ENCODE measurements around the gene CYP4A11. TPM values are rescaled to one million over a fixed set of nuclear protein-coding genes. Genes with fewer than 3 reads are reported as not detected.
"Not testable (repeated sequence)": the region's sequence is repeated elsewhere in the genome, so short reads cannot be mapped to it uniquely, and the experiment has no call there.

Gene CYP4A11
- total and polyA plus RNA-seq, 11 donors: 0.06 to 0.18 TPM; not detected in 9

GRCh38 chr1:46969014-46969619, 27.8 kb upstream of the CYP4A11 start:
- H3K4me1 ChIP-seq: no peaks in the 10 kb centered on the region
- no peaks in the 10 kb centered on the region for H3K36me3 ChIP-seq
- no peak for TF ChIP-seq POLR2A (IDR thresholded peaks at IDR 0.05)
- TF ChIP-seq, protein P1, sequence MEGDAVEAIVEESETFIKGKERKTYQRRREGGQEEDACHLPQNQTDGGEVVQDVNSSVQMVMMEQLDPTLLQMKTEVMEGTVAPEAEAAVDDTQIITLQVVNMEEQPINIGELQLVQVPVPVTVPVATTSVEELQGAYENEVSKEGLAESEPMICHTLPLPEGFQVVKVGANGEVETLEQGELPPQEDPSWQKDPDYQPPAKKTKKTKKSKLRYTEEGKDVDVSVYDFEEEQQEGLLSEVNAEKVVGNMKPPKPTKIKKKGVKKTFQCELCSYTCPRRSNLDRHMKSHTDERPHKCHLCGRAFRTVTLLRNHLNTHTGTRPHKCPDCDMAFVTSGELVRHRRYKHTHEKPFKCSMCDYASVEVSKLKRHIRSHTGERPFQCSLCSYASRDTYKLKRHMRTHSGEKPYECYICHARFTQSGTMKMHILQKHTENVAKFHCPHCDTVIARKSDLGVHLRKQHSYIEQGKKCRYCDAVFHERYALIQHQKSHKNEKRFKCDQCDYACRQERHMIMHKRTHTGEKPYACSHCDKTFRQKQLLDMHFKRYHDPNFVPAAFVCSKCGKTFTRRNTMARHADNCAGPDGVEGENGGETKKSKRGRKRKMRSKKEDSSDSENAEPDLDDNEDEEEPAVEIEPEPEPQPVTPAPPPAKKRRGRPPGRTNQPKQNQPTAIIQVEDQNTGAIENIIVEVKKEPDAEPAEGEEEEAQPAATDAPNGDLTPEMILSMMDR (IDR thresholded peaks at IDR 0.05): peak in 1 of 12 donors; percentile 12
- H3K9me3 ChIP-seq: peaks cover 0 to 13% (median 0%) of the 10 kb centered on the region in 12 donors
- DNase-seq: no peak
- no peak for ATAC-seq
- 62 to 78% (median 71%) methylated on average over 5 of the region's 5 CpGs for WGBS, 4 donors
- no peak overlapping the region for H3K4me3 ChIP-seq
- H3K27me3 ChIP-seq: no peaks in the 10 kb centered on the region
- intact Hi-C loops (cut with DNase I): no loop called here
- H3K27ac ChIP-seq: no peak overlapping the region

- DNase-seq; intact Hi-C loops (cut with DNase I): not testable (repeated sequence)
Measured at GRCh38 chr1:46962272-46962671, 21.0 kb upstream of the CYP4A11 start.

GRCh38 chr1:46961066-46961758, 19.9 kb upstream of the CYP4A11 start:
- DNase-seq (no peak), ATAC-seq (no peak)
- H3K27ac ChIP-seq: no peak overlapping the region
- 72 to 83% (median 78%) methylated on average over 2 of the region's 2 CpGs for WGBS, 4 donors
- no peaks in the 10 kb centered on the region for H3K4me1 ChIP-seq
- no peak overlapping the region for H3K4me3 ChIP-seq
- no peaks in the 10 kb centered on the region for H3K36me3 ChIP-seq
- TF ChIP-seq, protein P1 (IDR thresholded peaks at IDR 0.05): no peak
- TF ChIP-seq POLR2A (IDR thresholded peaks at IDR 0.05): no peak
- H3K9me3 ChIP-seq: no peaks in the 10 kb centered on the region
- H3K27me3 ChIP-seq: no peaks in the 10 kb centered on the region
- intact Hi-C loops (cut with DNase I): no loop called here

More at GRCh38 chr1:46962272-46962671, 21.0 kb upstream of the CYP4A11 start:
- H3K9me3 ChIP-seq, ATAC-seq, H3K4me3 ChIP-seq, H3K27ac ChIP-seq, H3K27me3 ChIP-seq, H3K36me3 ChIP-seq, H3K4me1 ChIP-seq: not testable (repeated sequence)
- WGBS, 4 donors: 60 to 89% (median 72%) methylated on average over 4 of the region's 4 CpGs

DNA sequence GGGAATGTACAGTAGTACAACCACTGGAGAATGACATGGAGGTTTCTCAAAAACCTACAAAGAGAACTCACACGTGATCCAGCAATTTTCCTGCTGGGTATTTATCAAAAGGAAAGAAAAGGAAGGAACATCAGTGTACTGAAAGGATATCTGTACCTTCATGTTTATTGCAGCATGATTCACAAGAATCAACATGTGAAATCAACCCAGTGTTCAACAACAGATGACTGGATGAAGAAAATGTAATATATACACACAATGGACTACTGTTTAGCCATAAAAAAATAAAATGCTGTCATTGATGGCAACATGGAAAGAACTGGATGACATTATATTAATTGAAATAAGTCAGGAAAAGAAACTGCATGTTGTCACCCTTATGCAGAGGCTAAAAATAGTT, 19.0 kb upstream of the CYP4A11 start:
- intact Hi-C loops (cut with DNase I): no loop called here
- Histone ChIP-seq H3K4me1 (no peaks in the 10 kb centered on the region), H3K4me3 (no peak overlapping the region), H3K27ac (no peak overlapping the region), H3K27me3 (no peaks in the 10 kb centered on the region), H3K36me3 (no peaks in the 10 kb centered on the region), H3K9me3 (no peaks in the 10 kb centered on the region)
- TF ChIP-seq, protein P1 (IDR thresholded peaks at IDR 0.05): no peak
- TF ChIP-seq POLR2A (IDR thresholded peaks at IDR 0.05): no peak
- ATAC-seq (no peak), DNase-seq (no peak)
- WGBS, 4 donors: 22 to 59% (median 44%) methylated on average over 1 of the region's 1 CpG

DNA sequence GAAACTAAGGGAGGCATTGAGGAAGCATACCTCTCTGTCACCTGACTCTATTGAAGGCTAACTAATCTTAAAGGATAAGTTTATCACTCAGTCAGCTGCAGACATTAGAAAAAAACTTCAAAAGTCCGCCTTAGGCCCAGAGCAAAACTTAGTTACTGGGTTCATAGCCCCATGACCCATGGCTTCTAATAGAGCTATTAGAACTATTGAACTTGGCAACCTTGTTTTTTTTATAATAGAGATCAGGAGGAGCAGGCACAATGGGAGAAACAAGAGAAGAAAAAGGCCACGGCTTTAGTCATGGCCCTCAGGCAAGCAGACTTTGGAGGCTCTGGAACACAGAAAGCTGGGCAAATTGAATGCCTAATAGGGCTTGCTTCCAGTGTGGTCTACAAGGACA, 13.8 kb upstream of the CYP4A11 start:
- H3K36me3 ChIP-seq; H3K4me1 ChIP-seq; ATAC-seq; DNase-seq; H3K27ac ChIP-seq; H3K27me3 ChIP-seq; intact Hi-C loops (cut with DNase I); H3K4me3 ChIP-seq: not testable (repeated sequence)
- WGBS, 4 donors: 75 to 86% (median 83%) methylated on average over 2 of the region's 2 CpGs
- peaks cover 0 to 19% (median 0%) of the 10 kb centered on the region in 12 donors for H3K9me3 ChIP-seq

DNA sequence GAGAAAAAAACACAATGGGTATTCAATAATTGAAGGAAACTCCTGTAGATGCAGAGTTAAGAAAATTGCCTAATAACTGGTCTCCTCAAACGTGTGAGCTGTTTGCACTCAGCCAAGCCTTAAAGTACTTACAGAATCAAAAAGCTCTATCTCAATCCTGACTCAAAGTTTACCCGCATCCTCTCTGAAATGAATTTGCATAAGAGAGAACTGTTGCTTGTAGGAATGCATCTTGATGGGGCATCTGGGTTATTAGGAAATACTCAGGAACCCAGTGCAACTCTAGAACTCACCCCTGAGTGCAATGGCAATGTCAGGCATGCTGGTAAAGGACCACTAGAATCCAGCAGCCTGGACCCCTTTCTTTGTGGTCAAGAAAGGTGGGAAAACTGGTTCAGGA, 12.6 kb upstream of the CYP4A11 start:
- ATAC-seq; H3K4me1 ChIP-seq; intact Hi-C loops (cut with DNase I); H3K27ac ChIP-seq; H3K27me3 ChIP-seq; H3K36me3 ChIP-seq; DNase-seq; H3K4me3 ChIP-seq: not testable (repeated sequence)
- WGBS, 4 donors: 38 to 55% (median 47%) methylated on average over 2 of the region's 2 CpGs
- H3K9me3 ChIP-seq: peaks cover 0 to 19% (median 0%) of the 10 kb centered on the region in 12 donors

DNA sequence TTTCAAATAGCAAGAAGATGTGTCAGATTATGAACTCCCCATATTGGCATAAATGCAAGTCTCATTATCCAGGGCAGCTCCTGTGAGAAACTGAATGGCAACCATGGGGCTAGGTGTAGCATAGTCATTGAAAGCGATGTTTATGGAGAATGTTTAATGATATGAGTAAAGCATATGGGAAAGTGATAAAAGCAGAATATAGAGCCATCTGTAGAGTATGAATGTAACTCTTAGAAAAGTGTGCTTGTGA, 8.1 kb upstream of the CYP4A11 start:
- H3K27ac ChIP-seq; H3K36me3 ChIP-seq; H3K27me3 ChIP-seq; DNase-seq; ATAC-seq; intact Hi-C loops (cut with DNase I); H3K4me1 ChIP-seq; H3K4me3 ChIP-seq: not testable (repeated sequence)
- 95 to 100% (median 97%) methylated on average over 1 of the region's 1 CpG for WGBS, 4 donors
- H3K9me3 ChIP-seq: peaks cover 0 to 19% (median 0%) of the 10 kb centered on the region in 12 donors
